Activated B cell treated with CpG ODN at 0.5 μM for 24 hours (primary cell): ENCODE measurements around the gene C3orf70. TPM values are rescaled to one million over a fixed set of nuclear protein-coding genes. Genes with fewer than 3 reads are reported as not detected.

Source experiments
- ATAC-seq: fragments of 200-7000 bp; cut with Tn5 transposase; one replicate; pipeline ENCODE4 v1.10.0; 2021; ENCODE audit warnings: low read depth, mild to moderate bottlenecking, moderate library complexity
- CTCF ChIA-PET: fragments of 350-600 bp; sonication (Branson Sonifier 250); formaldehyde crosslinking; loops from one replicate; lab custom pipeline; 2021; ENCODE audit warnings: antibody characterized with exemption; lab: Charles Lee
- POLR2A ChIA-PET: fragments of 350-600 bp; sonication (Branson Sonifier 250); formaldehyde crosslinking; loops from one replicate; lab custom pipeline; 2021; ENCODE audit warnings: antibody characterized with exemption; lab: Charles Lee
- DNase-seq: peaks from one replicate; pipeline ENCODE4 v3.0.0; 2022
- H3K27ac Mint-ChIP-seq: one replicate; pipeline ENCODE4 v1.8.0; 2020; ENCODE audit warnings: mixed read lengths
- H3K27me3 Mint-ChIP-seq: one replicate; pipeline ENCODE4 v1.8.0; 2021; ENCODE audit warnings: mixed read lengths
- H3K36me3 Mint-ChIP-seq: one replicate; pipeline ENCODE4 v1.8.0; 2021; ENCODE audit warnings: low read depth, mixed read lengths
- H3K4me1 Mint-ChIP-seq: one replicate; pipeline ENCODE4 v1.8.0; 2021; ENCODE audit warnings: mixed read lengths
- H3K4me3 Mint-ChIP-seq: one replicate; pipeline ENCODE4 v1.8.0; 2020; ENCODE audit warnings: mild to moderate bottlenecking, mixed read lengths
- H3K9me3 Mint-ChIP-seq: one replicate; pipeline ENCODE4 v1.8.0; 2020; ENCODE audit warnings: mixed read lengths
- intact Hi-C: fragments of 100-400 bp; cut with micrococcal nuclease; formaldehyde crosslinking; loops from one replicate; pipeline ENCODE4 v1.15.1; 2024
- total RNA-seq: library from RNA; stranded (reverse); gene quantifications from 2 replicates; pipeline ENCODE4 v1.2.3, GENCODE V29; 2022
- TF ChIP-seq, protein P1 (sequence below): fragments of 200-600 bp; IDR thresholded peaks from one replicate; pipeline ENCODE4 v1.8.0; 2022; ENCODE audit warnings: antibody characterized with exemption, mild to moderate bottlenecking

C3orf70 gene
- total RNA-seq, 1 donor from 2014 or later: not detected

DNA sequence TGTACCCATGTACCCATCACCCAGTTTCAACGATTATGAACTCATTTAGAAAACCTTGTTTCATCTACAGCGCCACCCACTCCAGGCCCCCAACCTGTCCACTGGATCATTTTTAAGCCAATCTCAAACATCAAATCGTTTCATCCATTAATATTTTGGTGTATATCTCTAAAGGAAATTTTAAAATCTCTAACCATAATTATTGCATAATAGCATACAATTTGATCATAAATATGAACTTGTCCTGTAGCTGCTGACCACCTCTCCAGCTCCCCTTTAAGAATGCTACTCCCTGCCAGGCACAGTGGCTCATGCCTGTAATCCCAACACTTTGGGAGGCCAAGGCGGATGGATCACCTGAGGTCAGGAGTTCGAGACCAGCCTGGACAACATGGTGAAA, 2.8 kb upstream of the C3orf70 start:
- no peaks in the 10 kb centered on the region for H3K36me3 Mint-ChIP-seq
- H3K9me3 Mint-ChIP-seq: no peaks in the 10 kb centered on the region
- ChIA-PET CTCF (no interaction called here), POLR2A (no interaction called here)
- intact Hi-C loops: no loop called here
- H3K4me3 Mint-ChIP-seq: no peak overlapping the region
- peaks cover 30% of the 10 kb centered on the region for H3K27me3 Mint-ChIP-seq
- no peak overlapping the region for H3K27ac Mint-ChIP-seq
- ATAC-seq: no peak
- DNase-seq: no peak
- H3K4me1 Mint-ChIP-seq: peaks cover 6% of the 10 kb centered on the region
- TF ChIP-seq, protein P1, sequence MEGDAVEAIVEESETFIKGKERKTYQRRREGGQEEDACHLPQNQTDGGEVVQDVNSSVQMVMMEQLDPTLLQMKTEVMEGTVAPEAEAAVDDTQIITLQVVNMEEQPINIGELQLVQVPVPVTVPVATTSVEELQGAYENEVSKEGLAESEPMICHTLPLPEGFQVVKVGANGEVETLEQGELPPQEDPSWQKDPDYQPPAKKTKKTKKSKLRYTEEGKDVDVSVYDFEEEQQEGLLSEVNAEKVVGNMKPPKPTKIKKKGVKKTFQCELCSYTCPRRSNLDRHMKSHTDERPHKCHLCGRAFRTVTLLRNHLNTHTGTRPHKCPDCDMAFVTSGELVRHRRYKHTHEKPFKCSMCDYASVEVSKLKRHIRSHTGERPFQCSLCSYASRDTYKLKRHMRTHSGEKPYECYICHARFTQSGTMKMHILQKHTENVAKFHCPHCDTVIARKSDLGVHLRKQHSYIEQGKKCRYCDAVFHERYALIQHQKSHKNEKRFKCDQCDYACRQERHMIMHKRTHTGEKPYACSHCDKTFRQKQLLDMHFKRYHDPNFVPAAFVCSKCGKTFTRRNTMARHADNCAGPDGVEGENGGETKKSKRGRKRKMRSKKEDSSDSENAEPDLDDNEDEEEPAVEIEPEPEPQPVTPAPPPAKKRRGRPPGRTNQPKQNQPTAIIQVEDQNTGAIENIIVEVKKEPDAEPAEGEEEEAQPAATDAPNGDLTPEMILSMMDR: no peak

GRCh38 chr3:185153861-185154629, 1.2 kb upstream of the C3orf70 start:
- Mint-ChIP-seq H3K9me3 (no peaks in the 10 kb centered on the region), H3K36me3 (no peaks in the 10 kb centered on the region), H3K4me1 (peaks cover 6% of the 10 kb centered on the region), H3K4me3 (no peak overlapping the region), H3K27me3 (peaks cover 31% of the 10 kb centered on the region), H3K27ac (no peak overlapping the region)
- TF ChIP-seq, protein P1: no peak
- ATAC-seq (no peak), DNase-seq (no peak)
- ChIA-PET CTCF (no interaction called here), POLR2A (no interaction called here)
- intact Hi-C loops: no loop called here

- ATAC-seq (peak; percentile 21), DNase-seq (no peak)
- Mint-ChIP-seq H3K4me1 (peaks cover 6% of the 10 kb centered on the region), H3K27ac (no peak overlapping the region), H3K27me3 (peaks cover 26% of the 10 kb centered on the region), H3K4me3 (peak overlapping the region; percentile 78), H3K9me3 (no peaks in the 10 kb centered on the region), H3K36me3 (no peaks in the 10 kb centered on the region)
- TF ChIP-seq, protein P1: no peak
- intact Hi-C loops: no loop called here
- CTCF ChIA-PET: no interaction called here
- POLR2A ChIA-PET: no interaction called here
Observed at GRCh38 chr3:185153171-185153771, 411 bp upstream of the C3orf70 start.

DNA sequence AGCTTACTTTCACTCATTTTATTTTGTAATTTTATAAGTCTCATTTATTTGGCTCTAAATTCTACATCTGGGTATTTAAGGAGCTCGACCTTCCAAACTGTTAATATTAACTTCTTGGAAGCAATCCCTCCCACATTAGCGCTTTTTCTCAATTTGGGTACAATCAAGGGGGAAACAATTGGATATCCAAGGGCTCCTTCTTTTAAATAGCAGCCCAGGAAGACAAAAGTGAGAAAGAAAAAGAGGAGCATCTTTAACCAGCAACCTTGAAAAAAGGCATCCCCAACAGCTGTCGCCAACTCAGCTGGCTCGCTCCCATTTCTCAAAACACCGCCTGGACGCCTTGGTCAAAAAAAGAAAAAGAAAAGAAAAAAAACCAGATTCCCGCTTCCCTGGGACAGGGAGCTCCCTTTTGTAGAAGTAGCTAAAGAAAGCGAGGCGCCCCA, 873 bp downstream of the C3orf70 start:
- no peaks in the 10 kb centered on the region for H3K36me3 Mint-ChIP-seq
- no peak for ATAC-seq

More for the DNA sequence above, 873 bp downstream of the C3orf70 start:
- POLR2A ChIA-PET: no interaction called here
- H3K27ac Mint-ChIP-seq: peak overlapping the region; percentile 15
- H3K9me3 Mint-ChIP-seq: no peaks in the 10 kb centered on the region
- CTCF ChIA-PET: no interaction called here
- no peak for DNase-seq
- intact Hi-C loops: no loop called here
- TF ChIP-seq, protein P1: no peak
- peaks cover 24% of the 10 kb centered on the region for H3K27me3 Mint-ChIP-seq
- peak overlapping the region; percentile 75 for H3K4me3 Mint-ChIP-seq
- peaks cover 6% of the 10 kb centered on the region for H3K4me1 Mint-ChIP-seq
